HG02759 (cell line): ENCODE measurements around the gene KLK3.
A peak's percentile ranks its signal among the peaks of the same experiment; 100 is the strongest.

Experiments
- ATAC-seq: cut with Tn5 transposase; IDR thresholded peaks from one replicate; pipeline ENCODE4 v1.9.1; 2021; ENCODE audit warnings: mild to moderate bottlenecking, moderate library complexity; ENCODE audit not compliant: unreplicated experiment

The KLK3 gene

GRCh38 chr19:50896591-50897190 is 42.0 kb downstream of the KLK3 start:
- ATAC-seq = peak; percentile 82

- peak; percentile 31 for ATAC-seq
Observed at GRCh38 chr19:50897191-50897607, 42.5 kb downstream of the KLK3 start.

- ATAC-seq = no peak
Observed at GRCh38 chr19:50897612-50898011, 42.9 kb downstream of the KLK3 start.

- ATAC-seq = no peak
Observed at GRCh38 chr19:50898018-50898417, 43.3 kb downstream of the KLK3 start.

GRCh38 chr19:50899569-50899968 is 44.9 kb downstream of the KLK3 start:
- no peak for ATAC-seq

- no peak for ATAC-seq
Observed at GRCh38 chr19:50902640-50903039, 47.9 kb downstream of the KLK3 start.

GRCh38 chr19:50906217-50906616 is 51.5 kb downstream of the KLK3 start:
- ATAC-seq = no peak

- ATAC-seq = no peak
Observed at GRCh38 chr19:50908336-50908735, 53.6 kb downstream of the KLK3 start.

GRCh38 chr19:50909240-50910070 is 54.7 kb downstream of the KLK3 start:
- no peak for ATAC-seq
